GM21723 (cell line): ENCODE data around the gene GADL1.

Experiments used
- ATAC-seq: cut with Tn5 transposase; IDR thresholded peaks from one replicate; pipeline ENCODE4 v1.9.1; 2021; ENCODE audit warnings: mild to moderate bottlenecking, moderate library complexity; ENCODE audit not compliant: unreplicated experiment

Gene GADL1

GRCh38 chr3:30878862-30879261 is 15.6 kb downstream of the GADL1 start:
- no peak for ATAC-seq

GRCh38 chr3:30875505-30875904 is 19.0 kb downstream of the GADL1 start:
- ATAC-seq = no peak

- ATAC-seq = no peak
Measured at GRCh38 chr3:30873671-30874070, 20.8 kb downstream of the GADL1 start.

- ATAC-seq = no peak
Measured at GRCh38 chr3:30872879-30873278, 21.6 kb downstream of the GADL1 start.

- ATAC-seq = no peak
Measured at GRCh38 chr3:30871720-30872119, 22.7 kb downstream of the GADL1 start.

GRCh38 chr3:30864836-30865235 is 29.6 kb downstream of the GADL1 start:
- ATAC-seq = no peak

GRCh38 chr3:30864132-30864531 is 30.3 kb downstream of the GADL1 start:
- ATAC-seq = no peak

- no peak for ATAC-seq
Measured at GRCh38 chr3:30862004-30862403, 32.5 kb downstream of the GADL1 start.

- ATAC-seq = no peak
Measured at GRCh38 chr3:30858894-30859389, 35.5 kb downstream of the GADL1 start.

- no peak for ATAC-seq
Measured at GRCh38 chr3:30855400-30856292, 38.8 kb downstream of the GADL1 start.

GRCh38 chr3:30852833-30853232 is 41.6 kb downstream of the GADL1 start:
- no peak for ATAC-seq

GRCh38 chr3:30848087-30848779 is 46.2 kb downstream of the GADL1 start:
- ATAC-seq = no peak

GRCh38 chr3:30847592-30847991 is 46.9 kb downstream of the GADL1 start:
- no peak for ATAC-seq

- ATAC-seq = no peak
Measured at GRCh38 chr3:30845606-30846005, 48.9 kb downstream of the GADL1 start.

- no peak for ATAC-seq
Measured at GRCh38 chr3:30843877-30844276, 50.6 kb downstream of the GADL1 start.

GRCh38 chr3:30836141-30836540 is 58.3 kb downstream of the GADL1 start:
- ATAC-seq = no peak

GRCh38 chr3:30835667-30836066 is 58.8 kb downstream of the GADL1 start:
- ATAC-seq = no peak

- ATAC-seq = no peak
Measured at GRCh38 chr3:30832961-30833575, 61.4 kb downstream of the GADL1 start.

- ATAC-seq = no peak
Measured at GRCh38 chr3:30827080-30827479, 67.4 kb downstream of the GADL1 start.

- ATAC-seq = no peak
Measured at GRCh38 chr3:30826531-30826942, 67.9 kb downstream of the GADL1 start.

GRCh38 chr3:30819067-30819798 is 75.2 kb downstream of the GADL1 start:
- no peak for ATAC-seq
